Activated CD4-positive, alpha-beta T cell treated with anti-CD3 and anti-CD28 coated beads, Interleukin-2, Interleukin-4, amounts not matched to agents 100 ng/mL and 50 ng/mL, durations not matched to agents 16 hours and 8 hours (primary cell): ENCODE measurements around the gene IFT25.
"Not testable (repeated sequence)": the region's sequence is repeated elsewhere in the genome, so short reads cannot be mapped to it uniquely, and the experiment has no call there.

Source experiments
- DNase-seq: peaks from one replicate; pipeline ENCODE4 v3.0.0-alpha.2; 2020; ENCODE audit warnings: low spot score

The IFT25 gene

GRCh38 chr1:53945433-53946251 lies at the start of gene IFT25:
IFT25 (minus strand) TSS chr1:53945699; CDS start chr1:53940082, 5,617 bp downstream.
- peak; percentile 98 for DNase-seq

GRCh38 chr1:53994516-53994915 lies 49.0 kb upstream of the IFT25 start:
- DNase-seq: not testable (repeated sequence)

GRCh38 chr1:53992085-53992874 lies 46.8 kb upstream of the IFT25 start:
- peak; percentile 3 for DNase-seq

- peak; percentile 55 for DNase-seq
Observed at GRCh38 chr1:53987880-53988279, 42.4 kb upstream of the IFT25 start.

- no peak for DNase-seq
Observed at GRCh38 chr1:53986458-53986857, 41.0 kb upstream of the IFT25 start.

GRCh38 chr1:53984726-53985125 lies 39.2 kb upstream of the IFT25 start:
- DNase-seq: no peak

- no peak for DNase-seq
Observed at GRCh38 chr1:53982763-53983104, 37.2 kb upstream of the IFT25 start.

- no peak for DNase-seq
Observed at GRCh38 chr1:53982034-53982762, 36.7 kb upstream of the IFT25 start.

- no peak for DNase-seq
Observed at GRCh38 chr1:53981220-53981619, 35.7 kb upstream of the IFT25 start.

- DNase-seq: no peak
Observed at GRCh38 chr1:53979712-53980450, 34.4 kb upstream of the IFT25 start.

GRCh38 chr1:53975861-53976260 lies 30.4 kb upstream of the IFT25 start:
- DNase-seq: no peak

GRCh38 chr1:53971718-53972117 lies 26.2 kb upstream of the IFT25 start:
- DNase-seq: no peak

GRCh38 chr1:53969323-53969722 lies 23.8 kb upstream of the IFT25 start:
- not testable (repeated sequence) for DNase-seq

GRCh38 chr1:53968125-53968513 lies 22.6 kb upstream of the IFT25 start:
- DNase-seq: no peak

- DNase-seq: no peak
Observed at GRCh38 chr1:53967409-53968124, 22.1 kb upstream of the IFT25 start.

GRCh38 chr1:53966794-53967193 lies 21.3 kb upstream of the IFT25 start:
- DNase-seq: no peak

- no peak for DNase-seq
Observed at GRCh38 chr1:53964109-53964508, 18.6 kb upstream of the IFT25 start.

GRCh38 chr1:53963460-53963859 lies 18.0 kb upstream of the IFT25 start:
- no peak for DNase-seq

GRCh38 chr1:53962395-53962794 lies 16.9 kb upstream of the IFT25 start:
- no peak for DNase-seq

GRCh38 chr1:53959664-53960250 lies 14.3 kb upstream of the IFT25 start:
- DNase-seq: peak; percentile 42
